Caco-2 (cell line): Measurements from ENCODE around the gene P2RX6. TPM values are rescaled to one million over a fixed set of nuclear protein-coding genes. Genes with fewer than 3 reads are reported as not detected.
A peak's percentile ranks its signal among the peaks of the same experiment; 100 is the strongest.

Experiments used
- BruUV-seq: library from RNA; stranded (reverse); fragments of 400-500 nt; replicated peaks from 2 replicates; lab custom pipeline; 2021; lab: Mats Ljungman, UMichigan
- CTCF ChIA-PET: fragments of 300-600 bp; sonication (Branson Sonifier 250); formaldehyde crosslinking; loops from one replicate; lab custom pipeline; 2022; ENCODE audit warnings: antibody characterized with exemption; lab: Charles Lee
- POLR2A ChIA-PET: fragments of 300-600 bp; sonication (Branson Sonifier 250); formaldehyde crosslinking; loops from one replicate; lab custom pipeline; 2022; ENCODE audit warnings: antibody characterized with exemption; lab: Charles Lee
- DNase-seq, 2 experiments: peaks; one replicate each; pipeline versions ENCODE4 v3.0.0 to v3.0.0-alpha.2; 2020 to 2022
- H3K27me3 ChIP-seq: replicated peaks from 2 replicates; pipeline ENCODE4 v1.6.0; 2011; ENCODE audit warnings: low read length; ENCODE audit not compliant: control insufficient read depth, insufficient read depth
- H3K36me3 ChIP-seq: 2 replicates; pipeline ENCODE4 v1.5.1; 2011; ENCODE audit warnings: low read length; ENCODE audit not compliant: control insufficient read depth, insufficient read depth
- H3K4me1 ChIP-seq: fragments of 250-450 bp; sonication (Bioruptor Pico); 2 replicates; pipeline ENCODE4 v1.5.1; 2020; ENCODE audit warnings: mild to moderate bottlenecking
- H3K4me3 ChIP-seq: 2 replicates; pipeline ENCODE4 v1.5.1; 2011; ENCODE audit warnings: low read depth, mild to moderate bottlenecking, control low read depth, low read length
- H3K9me3 ChIP-seq: fragments of 250-450 bp; sonication (Bioruptor Pico); 2 replicates; pipeline ENCODE4 v1.5.1; 2020; ENCODE audit warnings: mild to moderate bottlenecking, moderate library complexity
- H3K27ac Mint-ChIP-seq: one replicate; pipeline ENCODE4 v1.8.0; 2022; ENCODE audit warnings: mixed read lengths; ENCODE audit not compliant: unreplicated experiment
- H3K27me3 Mint-ChIP-seq: one replicate; pipeline ENCODE4 v1.8.0; 2022; ENCODE audit warnings: mixed read lengths; ENCODE audit not compliant: insufficient read depth, unreplicated experiment
- H3K36me3 Mint-ChIP-seq: one replicate; pipeline ENCODE4 v1.8.0; 2022; ENCODE audit warnings: mild to moderate bottlenecking, mixed read lengths; ENCODE audit not compliant: insufficient read depth, unreplicated experiment
- H3K4me1 Mint-ChIP-seq: one replicate; pipeline ENCODE4 v1.8.0; 2022; ENCODE audit warnings: low read depth, mixed read lengths; ENCODE audit not compliant: unreplicated experiment
- H3K4me3 Mint-ChIP-seq: one replicate; pipeline ENCODE4 v1.8.0; 2022; ENCODE audit warnings: mild to moderate bottlenecking, moderate library complexity, mixed read lengths; ENCODE audit not compliant: unreplicated experiment
- H3K9me3 Mint-ChIP-seq: one replicate; pipeline ENCODE4 v1.8.0; 2022; ENCODE audit warnings: mixed read lengths; ENCODE audit not compliant: unreplicated experiment
- intact Hi-C: fragments of 100-400 bp; cut with micrococcal nuclease; formaldehyde crosslinking; loops from one replicate; pipeline ENCODE4 v1.10.0; 2022; ENCODE audit not compliant: unreplicated experiment
- total RNA-seq: library from RNA; stranded (reverse); gene quantifications from 2 replicates; pipeline ENCODE4 v1.2.3, GENCODE V29; 2022
- TF ChIP-seq, protein P1 (sequence below), 2 experiments: fragments of 200-600 bp in 1 of 2; IDR thresholded peaks; 1 replicate in 1 of 2; 2 replicates in 1 of 2; pipeline versions ENCODE4 v1.5.1 to v1.8.0; 2011 to 2022; ENCODE audit warnings: antibody characterized with exemption in 1 of 2, control low read depth in 1 of 2, inconsistent platforms in 1 of 2, low read depth in 1 of 2, low read length in 1 of 2, mild to moderate bottlenecking in 1 of 2, moderate library complexity in 1 of 2; ENCODE audit not compliant: insufficient read depth in 1 of 2, severe bottlenecking in 1 of 2, unreplicated experiment in 1 of 2

Gene P2RX6
- total RNA-seq, 1 experiment from 2014 or later, result 0.11 TPM

DNA sequence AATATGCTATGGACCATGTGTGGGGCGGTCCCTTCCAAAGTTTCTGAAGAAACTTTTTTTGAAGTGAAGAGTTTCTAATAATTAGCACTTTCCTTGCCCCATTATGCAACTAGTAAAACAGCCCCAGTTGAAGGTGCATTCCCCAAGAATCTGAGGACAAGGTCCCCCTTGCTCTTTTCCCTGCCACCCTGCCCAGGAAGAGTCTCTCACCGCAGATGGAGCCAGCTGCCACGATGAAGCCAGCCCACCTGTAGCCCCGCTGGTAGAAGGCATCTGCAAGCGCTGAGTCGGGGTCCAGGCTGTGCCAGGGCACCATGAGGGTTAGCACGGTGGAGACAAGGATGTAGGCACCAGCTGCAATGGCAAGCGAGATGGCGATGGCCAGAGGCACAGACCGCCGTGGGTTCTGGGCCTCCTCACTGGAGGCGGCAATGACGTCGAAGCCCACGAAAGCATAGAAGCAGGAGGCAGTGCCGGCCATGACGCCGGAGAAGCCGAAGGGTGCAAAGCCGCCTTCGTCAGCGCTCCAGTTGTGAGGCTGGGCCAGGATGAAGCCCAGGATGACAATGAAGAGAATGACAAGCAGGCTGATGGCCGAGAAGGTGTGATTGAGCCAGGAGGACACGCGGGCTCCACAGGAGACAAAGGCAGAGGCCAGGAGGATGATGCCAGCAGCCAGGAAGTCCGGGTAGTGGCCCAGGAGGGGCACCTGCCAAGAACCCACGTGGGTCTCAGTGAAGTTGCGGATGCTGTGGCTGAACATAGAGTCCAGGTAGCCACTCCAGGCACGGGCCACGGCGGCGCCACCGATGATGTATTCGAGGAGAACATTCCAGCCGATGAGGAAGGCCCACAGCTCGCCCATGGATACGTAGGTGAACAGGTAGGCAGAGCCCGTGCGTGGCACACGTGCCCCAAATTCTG lies 15.9 kb downstream of the P2RX6 start:
- Histone ChIP-seq H3K36me3 (no peaks in the 10 kb centered on the region), H3K4me1 (peaks cover 31% of the 10 kb centered on the region), H3K4me3 (no peak overlapping the region), H3K9me3 (no peaks in the 10 kb centered on the region), H3K27me3 (no peaks in the 10 kb centered on the region)
- CTCF ChIA-PET, result no interaction called here
- no peaks in the 10 kb centered on the region for H3K9me3 Mint-ChIP-seq
- TF ChIP-seq, protein P1, sequence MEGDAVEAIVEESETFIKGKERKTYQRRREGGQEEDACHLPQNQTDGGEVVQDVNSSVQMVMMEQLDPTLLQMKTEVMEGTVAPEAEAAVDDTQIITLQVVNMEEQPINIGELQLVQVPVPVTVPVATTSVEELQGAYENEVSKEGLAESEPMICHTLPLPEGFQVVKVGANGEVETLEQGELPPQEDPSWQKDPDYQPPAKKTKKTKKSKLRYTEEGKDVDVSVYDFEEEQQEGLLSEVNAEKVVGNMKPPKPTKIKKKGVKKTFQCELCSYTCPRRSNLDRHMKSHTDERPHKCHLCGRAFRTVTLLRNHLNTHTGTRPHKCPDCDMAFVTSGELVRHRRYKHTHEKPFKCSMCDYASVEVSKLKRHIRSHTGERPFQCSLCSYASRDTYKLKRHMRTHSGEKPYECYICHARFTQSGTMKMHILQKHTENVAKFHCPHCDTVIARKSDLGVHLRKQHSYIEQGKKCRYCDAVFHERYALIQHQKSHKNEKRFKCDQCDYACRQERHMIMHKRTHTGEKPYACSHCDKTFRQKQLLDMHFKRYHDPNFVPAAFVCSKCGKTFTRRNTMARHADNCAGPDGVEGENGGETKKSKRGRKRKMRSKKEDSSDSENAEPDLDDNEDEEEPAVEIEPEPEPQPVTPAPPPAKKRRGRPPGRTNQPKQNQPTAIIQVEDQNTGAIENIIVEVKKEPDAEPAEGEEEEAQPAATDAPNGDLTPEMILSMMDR (IDR thresholded peaks at IDR 0.05; ENCODE audit: insufficient read depth in 1 of 2, low read depth in 1 of 2, low read length in 1 of 2, severe bottlenecking in 1 of 2, unreplicated experiment in 1 of 2), result no peak
- H3K4me3 Mint-ChIP-seq, result no peak overlapping the region
- H3K27me3 Mint-ChIP-seq, result no peaks in the 10 kb centered on the region
- no TSS peak for BruUV-seq
- no peak overlapping the region for H3K27ac Mint-ChIP-seq
- POLR2A ChIA-PET, result no interaction called here
- peaks cover 10% of the 10 kb centered on the region for H3K36me3 Mint-ChIP-seq
- no peak for DNase-seq
- H3K4me1 Mint-ChIP-seq, result no peaks in the 10 kb centered on the region
- intact Hi-C loops, result no loop called here

DNA sequence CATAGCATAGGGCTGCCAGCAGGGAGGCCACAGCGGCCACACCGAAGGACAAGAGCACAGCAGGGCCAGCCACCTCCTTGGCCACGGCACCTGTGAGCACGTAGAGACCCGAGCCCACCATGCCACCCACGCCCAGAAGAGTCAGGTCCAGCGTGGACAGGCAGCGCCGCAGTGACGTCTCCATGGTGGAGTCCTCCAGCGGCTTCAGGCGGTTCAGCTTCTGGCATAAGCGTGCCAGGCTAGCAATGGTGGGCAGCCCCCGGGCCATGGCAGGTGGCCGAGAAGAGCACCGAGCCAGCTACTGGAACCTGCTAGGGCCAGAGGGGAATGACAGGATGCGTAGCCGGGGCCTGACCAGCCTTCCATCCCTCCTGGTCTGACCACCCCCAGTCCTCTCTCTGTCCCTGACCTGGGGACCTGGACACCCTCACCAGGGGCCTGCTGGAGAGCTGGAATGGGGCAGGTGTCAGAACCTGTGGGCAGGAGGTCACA lies 16.6 kb downstream of the P2RX6 start:
- BruUV-seq, result no TSS peak
- Histone ChIP-seq H3K9me3 (no peaks in the 10 kb centered on the region), H3K36me3 (no peaks in the 10 kb centered on the region), H3K4me3 (peak overlapping the region; percentile 35; the same call in 1 of the 2 replicates), H3K27me3 (no peaks in the 10 kb centered on the region), H3K4me1 (peaks cover 24% of the 10 kb centered on the region)
- no peak overlapping the region for H3K27ac Mint-ChIP-seq
- intact Hi-C loops, result no loop called here
- TF ChIP-seq, protein P1 (IDR thresholded peaks at IDR 0.05; ENCODE audit: insufficient read depth in 1 of 2, low read depth in 1 of 2, low read length in 1 of 2, severe bottlenecking in 1 of 2, unreplicated experiment in 1 of 2), result no peak
- no peaks in the 10 kb centered on the region for H3K27me3 Mint-ChIP-seq
- no peak for DNase-seq
- H3K36me3 Mint-ChIP-seq, result peaks cover 6% of the 10 kb centered on the region
- POLR2A ChIA-PET, result no interaction called here
- peak overlapping the region; percentile 62 for H3K4me3 Mint-ChIP-seq
- no peaks in the 10 kb centered on the region for H3K4me1 Mint-ChIP-seq
- H3K9me3 Mint-ChIP-seq, result no peaks in the 10 kb centered on the region
- CTCF ChIA-PET, result no interaction called here

DNA sequence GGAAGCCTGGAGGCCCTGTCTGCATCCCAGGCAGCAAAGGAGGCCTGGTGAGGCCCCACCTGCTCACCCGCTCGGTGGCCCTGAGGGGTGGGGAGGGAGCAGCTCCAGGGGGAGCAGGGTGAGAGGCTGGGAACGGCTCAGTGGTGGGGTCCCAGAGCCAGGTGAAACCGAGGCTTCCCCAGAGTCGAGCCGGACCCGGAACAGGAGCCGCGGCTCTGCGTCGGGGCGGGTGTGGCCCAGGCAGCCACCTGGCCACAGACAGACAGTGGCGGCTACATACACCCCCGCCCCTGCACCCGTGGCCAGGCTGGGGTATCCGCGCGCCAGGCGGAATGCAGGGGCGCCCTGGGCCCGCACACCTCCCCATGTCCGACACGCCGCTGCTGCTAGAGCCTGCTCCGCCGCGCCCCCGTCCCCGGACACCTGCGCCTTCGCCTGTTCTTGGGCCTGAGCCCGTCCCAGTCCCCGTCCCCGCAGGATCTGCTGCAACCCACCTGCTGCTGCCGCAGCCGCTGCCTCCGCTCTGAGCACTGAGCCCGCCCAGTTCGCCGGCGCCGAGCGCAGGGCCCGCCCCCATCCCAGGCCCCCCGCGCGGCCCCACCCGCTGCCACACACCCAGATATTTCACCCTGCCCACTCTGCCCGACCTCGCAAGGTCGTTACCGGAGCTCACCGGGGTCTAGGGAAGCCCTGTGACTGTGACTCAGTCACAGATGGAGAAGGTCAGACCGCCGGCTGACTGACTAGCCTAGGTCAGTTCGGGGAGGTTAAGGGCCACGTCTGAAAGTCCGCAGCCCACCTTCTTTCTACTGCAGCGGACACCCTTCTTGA lies 17.3 kb downstream of the P2RX6 start, which contains the start of gene SLC7A4:
TSS of gene SLC7A4 (minus strand) at position 525 of the 831 bp plus-strand sequence. CDS start 749 bp downstream, outside the sequence.
- Mint-ChIP-seq H3K4me3 (peak within 1 kb of the TSS; percentile 62), H3K4me1 (no peaks in the 10 kb centered on the region), H3K27me3 (no peaks in the 10 kb centered on the region), H3K36me3 (peaks cover 6% of the 10 kb centered on the region), H3K27ac (no peak within 1 kb of the TSS), H3K9me3 (no peaks in the 10 kb centered on the region)
- no peaks in the 10 kb centered on the region for H3K27me3 ChIP-seq
- peaks cover 24% of the 10 kb centered on the region for H3K4me1 ChIP-seq
- ChIA-PET CTCF (no interaction called here), POLR2A (no interaction called here)
- no TSS peak for BruUV-seq
- H3K4me3 ChIP-seq, result peak within 1 kb of the TSS; percentile 35
- no peaks in the 10 kb centered on the region for H3K36me3 ChIP-seq
- H3K9me3 ChIP-seq, result no peaks in the 10 kb centered on the region
- intact Hi-C loops, result no loop called here
- TF ChIP-seq, protein P1 (IDR thresholded peaks at IDR 0.05; ENCODE audit: insufficient read depth in 1 of 2, low read depth in 1 of 2, low read length in 1 of 2, severe bottlenecking in 1 of 2, unreplicated experiment in 1 of 2), result no peak
- no peak for DNase-seq
